Kidney capillary endothelial cell (primary cell): Measurements from ENCODE around the gene BBX.

Source experiments
- DNase-seq: peaks from one replicate; pipeline ENCODE4 v3.0.0-alpha.2; 2018; ENCODE audit warnings: low spot score

The BBX gene

DNA sequence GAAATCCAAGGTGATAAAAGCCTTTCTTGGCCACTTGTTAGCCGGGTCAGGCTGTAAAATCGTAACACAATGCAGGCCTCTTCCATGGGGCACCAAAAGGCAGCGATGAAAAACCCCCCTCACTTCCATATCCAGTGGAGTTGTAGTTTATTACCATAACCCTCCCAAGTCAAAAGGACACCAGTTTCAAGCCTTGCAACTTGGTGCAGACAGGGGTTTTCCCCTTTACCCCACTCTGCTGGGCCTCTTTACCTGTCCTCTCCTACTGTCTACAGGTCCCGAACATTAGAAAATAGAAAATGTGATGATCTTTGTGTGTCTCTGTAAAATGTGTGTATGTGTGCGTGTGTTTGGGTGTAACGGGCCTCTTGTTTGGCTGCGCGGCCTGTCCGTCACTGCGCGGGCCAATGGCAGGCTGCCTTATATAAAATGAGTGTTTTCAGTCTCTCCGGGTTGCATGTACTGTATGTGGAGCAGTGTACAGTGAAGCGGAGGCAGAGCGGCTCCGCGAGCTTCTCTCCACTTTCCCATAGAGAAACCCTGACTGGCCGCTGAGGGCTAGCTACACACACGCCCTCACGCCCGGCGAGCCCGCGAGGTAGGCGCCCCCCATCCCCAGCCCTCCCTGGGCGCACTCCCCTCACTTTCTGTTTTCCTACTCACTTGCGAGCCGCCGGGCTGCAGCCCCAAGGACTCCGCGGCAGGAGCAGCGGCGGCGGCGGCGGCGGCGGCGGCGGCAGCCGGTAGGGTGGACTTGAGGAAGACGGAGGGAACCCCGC lies at the start of gene BBX:
BBX (plus strand) TSS at position 453 of the 779 bp plus-strand sequence. CDS start 187,499 bp downstream, outside the sequence.
- DNase-seq, result peak; percentile 93

DNA sequence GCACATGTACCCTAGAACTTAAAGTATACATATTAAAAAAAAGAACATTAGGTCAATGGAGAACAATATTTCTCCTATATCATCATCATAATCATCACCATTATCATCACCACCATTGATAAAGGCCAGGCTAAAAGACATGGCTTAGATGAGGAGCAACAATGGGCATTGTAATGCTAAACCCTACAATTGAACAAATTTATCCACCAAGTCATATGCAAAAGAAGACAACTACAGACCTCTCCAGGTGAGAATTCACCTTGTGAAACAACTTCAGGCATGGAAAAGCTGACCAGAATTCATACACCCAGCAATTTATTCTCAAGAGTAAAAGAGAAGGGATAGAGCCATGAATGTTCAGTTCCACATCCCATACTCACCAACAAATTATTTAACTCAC lies 46.3 kb upstream of the BBX start:
- no peak for DNase-seq

DNA sequence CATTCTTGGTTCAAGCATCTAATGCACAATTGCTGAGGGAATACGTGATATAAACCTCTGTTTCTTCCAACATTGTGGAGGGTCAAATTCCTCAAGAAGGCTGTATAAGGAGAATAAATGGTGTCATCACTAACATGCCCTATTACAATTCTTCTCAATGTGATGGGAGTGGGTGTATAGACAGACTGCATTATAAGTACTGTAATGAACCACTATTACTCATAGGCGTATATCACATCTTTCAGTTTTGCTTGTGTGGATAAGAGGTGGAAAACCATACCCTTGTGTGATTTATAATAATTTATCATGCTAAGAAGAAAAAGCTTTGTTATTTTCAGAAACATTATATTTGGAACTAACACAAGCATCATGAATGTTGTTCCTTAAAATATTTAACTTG lies 35.3 kb upstream of the BBX start:
- DNase-seq, result no peak

DNA sequence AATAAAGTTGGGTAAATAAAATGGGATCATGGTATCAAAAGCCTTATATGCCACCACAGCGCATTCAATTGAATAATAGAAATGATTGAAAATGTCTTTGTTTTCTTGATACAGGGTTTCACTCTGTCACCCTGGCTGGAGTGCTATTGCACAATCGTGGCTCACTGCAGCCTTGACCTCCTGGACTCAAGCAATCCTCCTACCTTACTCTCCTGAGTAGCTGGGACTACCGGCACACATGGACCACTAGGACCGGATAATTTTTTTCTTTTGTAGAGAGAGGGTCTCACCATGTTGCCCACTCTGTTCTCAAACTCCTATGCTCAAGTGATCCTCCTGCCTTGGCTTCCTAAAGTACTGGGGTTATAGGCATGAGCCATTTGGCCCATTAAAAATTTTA lies 33.8 kb upstream of the BBX start:
- DNase-seq, result no peak

DNA sequence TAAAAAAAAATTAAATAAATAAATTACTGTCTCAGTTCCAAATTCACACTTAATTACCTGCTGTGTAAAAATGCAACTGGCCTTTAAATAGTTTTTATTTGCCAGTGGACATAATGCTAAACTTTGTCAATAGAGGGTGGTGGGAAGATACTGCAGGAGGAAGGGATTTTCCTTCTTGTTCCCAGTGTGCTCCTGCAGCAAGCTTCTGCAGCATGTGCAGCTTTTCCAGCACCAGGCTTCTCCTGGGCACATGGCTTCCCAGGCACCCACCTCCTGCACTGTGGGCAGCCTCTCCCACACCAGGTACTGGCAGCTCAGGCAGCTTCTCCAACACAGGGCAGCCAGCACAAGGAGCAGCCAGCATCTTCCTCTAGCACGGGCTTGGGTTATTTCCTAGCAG lies 29.6 kb upstream of the BBX start:
- no peak for DNase-seq

DNA sequence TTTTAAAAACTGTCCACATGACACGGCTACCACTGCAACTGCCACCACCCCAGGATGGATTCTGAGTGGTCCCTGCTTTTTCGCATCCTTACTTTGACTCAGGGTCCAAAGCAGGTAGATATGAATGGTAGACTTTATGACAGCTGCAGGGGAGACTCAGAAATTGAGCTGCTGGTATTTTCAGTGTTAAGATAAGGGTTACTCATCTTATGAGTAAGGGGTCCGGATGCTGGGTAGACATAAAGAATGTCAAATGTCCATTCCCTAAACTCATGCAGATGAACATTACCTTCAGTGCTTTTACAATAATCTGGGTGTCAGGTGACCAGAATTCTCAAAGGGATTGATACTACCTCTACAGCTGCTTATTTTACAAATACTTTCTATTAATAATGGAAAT lies 25.9 kb upstream of the BBX start:
- DNase-seq, result no peak

DNA sequence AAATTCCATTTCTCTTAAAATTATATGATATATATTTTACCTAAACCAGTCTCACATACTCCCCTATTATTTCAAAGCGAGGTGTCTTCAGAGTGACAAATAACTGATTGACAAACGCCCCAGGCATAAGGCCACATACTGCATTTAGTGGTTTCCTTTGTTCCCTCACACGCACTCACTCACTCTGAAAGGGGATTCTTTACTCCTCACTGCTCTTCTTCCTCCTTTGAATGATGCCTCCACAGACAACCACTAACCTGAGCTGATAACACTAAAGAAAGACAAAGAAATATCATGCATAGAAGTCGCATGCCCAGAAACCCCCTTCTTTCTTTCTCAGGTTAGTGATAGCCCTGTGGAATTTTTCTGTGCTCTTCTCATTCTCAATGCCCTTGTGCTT lies 24.1 kb upstream of the BBX start:
- DNase-seq, result no peak

DNA sequence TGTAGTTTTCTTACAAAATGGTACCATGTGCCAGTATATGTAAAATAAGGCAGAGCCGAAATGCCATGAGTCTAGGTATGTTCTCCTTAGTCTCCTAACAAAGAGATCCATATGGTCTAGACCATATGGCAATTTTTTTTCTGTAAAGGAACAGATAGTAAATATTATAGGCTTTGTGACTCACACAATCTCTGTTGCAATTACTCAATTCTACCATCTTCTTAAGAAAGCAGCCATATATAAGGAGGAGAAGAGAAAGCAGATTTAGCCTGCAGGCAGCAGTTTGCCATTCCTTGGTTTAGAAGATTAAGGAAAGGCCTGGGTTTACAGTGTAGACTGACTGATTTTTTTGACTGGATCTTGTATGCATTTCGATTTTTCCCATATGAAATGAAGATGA lies 16.3 kb upstream of the BBX start:
- DNase-seq, result no peak

DNA sequence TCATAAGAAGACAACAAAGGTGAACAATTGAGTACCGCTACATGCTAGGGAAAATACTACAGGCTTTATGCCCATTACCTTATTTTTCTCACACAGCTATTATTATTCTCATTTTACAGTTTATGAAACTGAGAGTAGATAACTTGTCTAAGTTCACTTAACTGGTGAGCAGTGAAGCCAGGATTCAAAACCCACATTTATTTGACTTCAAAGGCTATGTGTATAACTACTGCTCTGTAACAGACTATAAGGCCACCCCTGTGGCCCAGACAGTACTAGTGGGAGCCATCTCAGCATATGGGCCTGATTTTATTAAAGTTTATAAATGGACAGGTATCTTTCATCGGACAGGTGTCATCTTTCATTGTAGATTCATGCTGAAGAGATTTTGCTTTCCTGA lies 14.4 kb upstream of the BBX start:
- no peak for DNase-seq

DNA sequence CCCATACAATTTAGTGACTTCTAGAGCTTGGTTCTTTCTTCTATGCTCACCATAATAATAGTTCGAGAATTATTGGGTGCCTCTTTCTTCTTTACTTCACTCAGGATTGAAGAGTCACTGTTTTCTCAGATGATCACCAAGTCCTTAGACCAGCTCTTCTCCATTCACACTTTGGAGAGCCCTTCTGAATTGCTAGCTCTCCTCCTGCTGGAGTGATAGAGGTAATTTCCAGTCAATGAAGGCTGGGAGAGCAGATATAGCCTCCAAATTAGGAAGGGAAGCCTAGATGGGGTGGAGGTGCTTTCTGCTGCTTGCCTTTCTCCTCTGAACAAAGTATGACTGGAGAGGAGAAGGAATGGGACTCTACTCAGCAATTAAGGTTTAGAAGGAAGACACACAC lies 10.7 kb upstream of the BBX start:
- no peak for DNase-seq

DNA sequence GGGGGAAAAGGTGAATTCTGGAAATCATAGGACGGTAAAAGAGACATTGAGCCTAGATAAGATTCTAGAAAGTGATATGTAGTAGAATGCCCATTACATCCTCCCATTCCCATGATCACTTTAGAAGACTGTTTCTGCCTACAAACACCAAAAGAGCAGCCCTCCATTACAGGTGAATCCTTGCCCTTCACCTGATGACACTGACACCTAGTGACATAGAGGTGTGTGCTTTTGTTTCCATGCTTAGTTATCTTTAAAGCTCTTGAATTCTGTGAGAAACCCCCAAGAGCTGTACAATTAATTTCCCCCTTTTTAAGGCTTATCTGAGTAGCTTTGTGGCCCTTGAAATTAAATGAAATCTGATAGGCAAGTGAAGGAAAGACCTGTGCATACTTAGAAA lies 8.3 kb upstream of the BBX start:
- DNase-seq, result no peak

DNA sequence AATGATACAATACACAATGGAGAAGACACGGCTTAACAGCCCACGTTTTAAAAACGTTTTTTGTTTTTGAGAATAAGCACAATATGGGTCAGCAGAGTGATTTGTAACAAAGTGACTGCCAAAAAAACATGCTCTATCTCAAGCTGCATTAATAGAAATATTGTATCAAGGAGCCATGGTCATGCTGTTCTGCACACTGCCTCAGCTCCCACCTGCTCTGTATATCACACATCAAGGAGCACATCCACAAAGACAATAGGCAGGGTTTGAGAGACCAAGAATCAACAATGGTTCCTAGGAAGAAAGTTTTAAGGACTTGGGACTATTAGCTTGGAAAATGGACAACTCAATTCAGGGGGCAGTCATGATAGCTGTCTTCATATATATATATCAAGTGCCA lies 6.3 kb upstream of the BBX start:
- DNase-seq, result no peak

DNA sequence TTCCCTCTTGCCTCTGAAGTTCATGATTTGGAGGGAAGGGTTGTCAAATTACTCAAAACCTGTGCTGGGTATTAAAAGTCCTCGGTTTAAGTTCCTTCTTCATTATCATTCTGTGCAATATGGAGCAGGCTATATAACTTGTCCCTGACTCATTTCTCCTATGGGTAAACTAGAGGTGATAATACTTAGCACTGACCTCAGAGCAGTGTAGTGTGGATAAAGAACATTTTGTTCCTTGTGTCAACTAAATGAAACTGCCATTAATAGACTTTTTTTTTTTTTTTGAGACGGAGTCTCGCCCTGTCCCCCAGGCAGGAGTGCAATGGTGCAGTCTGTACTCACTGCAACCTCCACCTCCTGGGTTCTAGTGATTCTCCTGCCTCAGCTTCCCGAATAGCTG lies 2.2 kb upstream of the BBX start:
- DNase-seq, result no peak

DNA sequence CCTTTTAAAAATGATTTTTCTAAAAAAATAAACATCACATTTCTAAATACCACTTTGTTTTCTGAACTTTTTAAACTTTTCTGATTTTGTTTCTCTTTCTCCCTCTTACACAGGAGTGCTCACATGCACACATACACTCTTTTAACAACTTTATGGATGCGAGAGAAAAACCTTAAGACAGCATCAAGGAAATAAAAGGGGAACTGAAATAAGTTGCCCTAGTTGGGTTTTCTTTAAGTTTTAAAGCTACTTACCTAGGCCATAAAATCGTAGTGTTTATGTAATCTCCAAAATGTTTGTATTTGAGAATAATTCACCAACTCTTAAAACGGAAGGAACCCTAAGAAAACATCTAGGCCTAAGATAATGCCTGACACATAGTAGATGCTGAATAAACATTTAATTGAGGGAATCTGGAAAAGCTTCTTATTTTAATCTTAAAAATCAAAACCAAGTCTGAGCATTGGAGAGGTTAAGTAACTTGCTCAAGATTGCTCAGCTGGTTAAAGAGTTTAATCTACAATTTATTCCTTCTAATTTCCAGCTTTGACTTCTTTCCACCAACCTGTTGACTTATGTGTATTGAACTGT lies 1.2 kb upstream of the BBX start:
- no peak for DNase-seq

DNA sequence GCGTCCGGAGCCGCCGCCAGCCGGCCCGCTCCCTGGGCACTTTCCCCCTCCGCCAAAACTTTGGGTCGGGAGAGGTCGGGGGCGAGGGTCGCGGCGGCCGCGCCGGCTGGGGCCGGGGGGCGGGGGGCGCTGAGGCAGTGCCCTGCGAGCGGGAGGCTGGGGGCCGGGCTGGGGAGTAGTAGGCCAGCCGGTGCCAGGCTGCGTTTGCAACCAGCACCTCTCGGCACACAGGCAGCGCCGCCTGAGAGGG lies 452 bp downstream of the BBX start:
- no peak for DNase-seq

DNA sequence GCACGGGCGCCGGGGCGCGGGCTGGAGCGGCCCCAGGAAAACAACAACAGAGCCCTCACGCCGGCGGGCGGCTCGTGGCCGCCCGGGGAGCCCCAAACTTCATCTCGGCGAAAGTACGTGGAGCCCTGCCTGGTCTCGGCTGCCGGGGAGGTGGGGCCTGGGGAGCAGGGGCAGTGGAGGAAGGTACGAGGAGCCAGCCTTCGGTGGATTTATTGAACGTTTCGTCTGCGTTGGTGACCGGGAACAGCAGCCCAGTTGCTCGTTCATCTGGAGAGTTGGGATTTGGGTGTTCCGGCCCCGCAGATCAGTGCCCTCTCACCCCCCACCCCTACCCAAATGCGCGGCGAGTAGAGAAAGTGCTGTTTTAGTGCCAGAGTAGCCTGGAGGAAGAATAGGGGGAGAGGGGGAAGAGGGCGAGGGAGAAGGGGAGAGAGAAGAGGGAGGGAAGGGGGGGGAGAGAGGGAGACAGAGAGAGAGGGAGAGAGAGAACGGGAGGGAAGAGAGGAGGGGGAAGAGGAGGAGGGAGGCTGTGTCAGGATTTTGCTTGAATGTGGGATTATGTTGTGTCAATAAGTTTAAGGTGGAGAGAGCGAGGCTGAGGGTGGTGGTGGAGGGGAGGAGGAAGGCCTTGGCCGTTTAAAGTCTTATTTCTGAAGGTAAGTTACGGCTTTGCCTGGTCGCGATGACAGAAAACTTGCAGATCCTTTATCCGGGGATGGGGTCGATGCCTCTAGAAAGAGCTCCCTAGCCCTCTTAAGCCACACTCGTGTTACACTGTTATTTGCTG lies 970 bp downstream of the BBX start:
- peak; percentile 25 for DNase-seq

DNA sequence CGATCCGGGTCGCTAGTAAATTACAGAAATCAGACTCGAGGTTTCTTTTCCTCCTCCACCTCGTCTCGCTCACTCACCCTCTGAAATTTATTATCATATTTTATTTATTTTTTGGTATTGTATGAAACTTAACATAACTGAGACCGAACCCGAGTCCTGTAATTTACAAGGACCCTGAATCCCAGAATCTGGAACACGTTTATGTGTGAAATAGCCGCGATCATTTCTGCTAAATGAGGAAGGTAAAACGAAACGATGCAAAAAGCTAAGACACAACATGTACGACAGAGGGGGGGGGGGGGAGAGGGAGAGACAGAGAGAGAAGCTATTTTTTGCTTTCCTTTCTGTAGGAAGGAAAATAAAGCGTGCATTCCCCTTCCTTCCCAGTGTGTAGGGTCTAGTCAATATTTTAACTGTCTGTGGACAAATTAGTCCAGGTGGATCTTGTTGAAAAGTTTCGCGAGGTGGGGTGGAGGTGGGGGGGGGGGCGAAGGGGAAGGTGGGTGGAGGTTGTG lies 1.6 kb downstream of the BBX start:
- peak; percentile 27 for DNase-seq

DNA sequence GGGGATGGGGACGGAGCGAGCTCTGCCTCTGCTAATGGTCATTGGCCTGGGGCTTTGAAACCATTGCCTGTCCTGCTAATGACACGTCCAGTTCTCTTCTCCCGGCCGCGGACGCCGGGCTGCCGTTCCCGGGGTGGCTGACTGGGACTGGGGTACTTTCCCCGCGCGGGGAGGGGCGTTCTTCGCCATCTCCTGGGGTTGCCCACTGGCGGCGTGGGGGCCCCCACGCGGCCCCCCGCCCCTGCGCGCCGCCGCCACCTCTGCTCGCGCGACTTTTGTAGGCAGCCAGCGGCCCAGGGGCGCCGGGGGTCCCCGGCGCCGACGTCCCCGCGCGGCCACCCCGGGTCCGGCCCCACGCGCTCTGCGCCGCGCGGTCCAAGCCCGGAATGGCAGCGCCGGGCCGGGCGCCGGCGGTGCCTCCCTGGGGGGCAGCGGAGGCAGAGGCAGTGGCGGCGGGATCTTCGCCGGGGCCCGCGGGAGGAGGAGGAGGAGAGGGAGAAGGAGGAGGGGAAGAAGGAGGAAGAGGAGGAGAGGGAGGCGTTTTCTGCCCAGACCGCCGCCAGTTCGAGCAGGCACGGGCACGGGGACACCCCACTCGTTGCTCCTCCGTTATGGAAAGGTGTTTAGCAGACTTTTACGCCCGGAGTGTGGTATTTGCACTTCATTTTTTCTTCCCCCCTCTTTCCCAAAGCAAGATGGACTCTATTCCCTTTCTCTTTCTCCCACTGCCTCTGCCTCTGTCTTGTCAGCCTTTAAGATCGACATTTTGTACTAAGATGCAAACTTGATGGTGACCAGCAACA lies 2.3 kb downstream of the BBX start:
- peak; percentile 10 for DNase-seq

DNA sequence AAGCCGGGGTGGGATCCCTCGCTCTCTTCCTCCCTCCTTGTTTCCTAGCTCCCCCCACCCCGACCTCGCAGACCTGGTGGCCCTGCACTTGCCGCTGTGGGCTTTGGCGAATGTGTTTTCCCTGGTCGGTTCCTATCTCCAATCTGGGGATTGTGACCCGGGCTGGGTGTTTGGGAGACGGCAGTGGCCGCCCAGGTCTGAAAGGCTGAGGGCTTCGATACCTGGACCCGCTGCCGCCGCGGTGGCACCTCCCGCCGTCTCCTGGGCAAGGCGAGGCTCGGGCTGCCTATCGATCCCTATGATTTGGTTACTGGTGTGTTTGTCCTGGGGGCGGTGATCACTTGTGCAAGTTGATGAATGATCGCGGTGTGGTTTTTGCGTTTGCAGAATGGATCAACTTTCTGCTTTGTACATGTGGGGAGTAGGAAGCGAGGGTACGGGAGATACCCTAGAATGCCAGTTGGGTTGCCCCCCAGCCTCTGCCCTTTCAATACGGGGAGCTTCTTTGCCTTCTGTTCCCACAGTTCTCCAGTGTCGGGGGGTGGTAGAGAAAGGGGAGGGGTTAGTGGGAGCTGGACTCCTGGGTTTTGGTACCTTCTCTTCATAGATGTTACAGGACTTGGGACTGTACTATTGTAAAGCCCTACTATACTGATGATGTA lies 3.0 kb downstream of the BBX start:
- no peak for DNase-seq

DNA sequence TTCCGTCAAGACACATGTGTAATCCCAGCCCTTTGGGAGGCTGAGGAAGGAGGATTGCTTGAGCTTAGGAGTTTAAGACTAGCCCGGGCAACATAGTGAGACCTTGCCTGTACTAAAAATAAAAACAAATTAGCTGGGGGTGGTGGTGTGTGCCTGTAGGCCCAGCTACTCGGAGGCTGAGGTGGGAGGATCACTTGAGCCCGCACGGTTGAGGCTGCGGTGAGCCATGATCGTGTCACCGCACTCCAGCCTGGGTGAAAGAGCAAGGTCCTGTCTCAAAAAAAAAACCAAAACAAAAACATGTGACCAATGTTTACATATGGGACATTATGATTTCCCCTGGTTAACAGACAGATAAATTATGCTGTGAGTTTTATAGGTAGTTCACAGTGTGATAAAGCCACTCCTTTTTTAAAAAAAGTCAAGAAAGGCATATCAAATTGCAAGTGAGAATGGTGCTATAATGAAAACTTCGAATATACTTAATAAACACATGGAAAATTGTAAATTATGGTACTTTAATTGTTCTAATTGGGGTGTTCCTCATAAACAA lies 9.2 kb downstream of the BBX start:
- DNase-seq, result no peak

DNA sequence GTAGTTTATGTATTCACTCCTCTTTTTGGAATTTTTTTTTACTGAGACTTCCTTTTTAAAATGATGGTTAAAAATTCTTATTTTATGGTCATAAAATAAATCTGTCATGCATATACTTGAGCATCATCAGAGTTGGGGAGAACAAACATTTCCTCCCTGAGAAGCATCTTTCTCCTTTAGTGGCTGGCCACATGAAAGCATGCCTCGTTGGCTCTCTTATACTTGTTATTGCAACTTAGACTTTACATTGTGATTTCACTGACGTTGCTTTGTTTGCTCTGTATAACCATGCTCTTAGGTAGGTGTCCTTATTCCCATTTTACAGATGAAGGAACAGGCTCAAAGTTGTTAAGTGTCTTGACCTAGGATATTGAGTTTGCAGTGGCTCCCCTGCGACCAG lies 18.1 kb downstream of the BBX start:
- DNase-seq, result no peak

DNA sequence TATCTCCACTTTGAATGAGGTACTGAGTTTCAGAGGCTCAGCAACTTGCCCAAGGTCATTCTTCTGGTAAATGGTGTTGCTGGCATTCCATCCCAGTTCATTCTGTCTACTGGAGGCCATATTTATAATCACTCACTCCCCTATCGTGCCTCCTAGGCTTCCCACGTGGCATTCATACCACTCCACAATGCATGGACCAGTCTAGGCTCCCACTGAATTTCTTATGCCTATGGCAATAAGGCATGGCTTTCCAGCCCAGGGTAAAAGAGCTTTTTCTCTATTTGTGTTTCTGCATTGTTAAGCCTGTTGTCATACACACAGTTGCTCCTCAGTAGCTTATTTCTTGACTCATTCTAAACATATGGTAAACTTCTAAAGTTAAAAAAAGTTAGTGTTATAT lies 19.9 kb downstream of the BBX start:
- no peak for DNase-seq
